HG03097 (cell line): ENCODE results near the gene SCYL1.

Experiments used
- ATAC-seq: cut with Tn5 transposase; IDR thresholded peaks from one replicate; pipeline ENCODE4 v1.9.1; 2021; ENCODE audit not compliant: unreplicated experiment, low FRiP score

The SCYL1 gene

GRCh38 chr11:65492637-65493366, 32.1 kb upstream of the SCYL1 start:
- ATAC-seq = peak; percentile 26

DNA sequence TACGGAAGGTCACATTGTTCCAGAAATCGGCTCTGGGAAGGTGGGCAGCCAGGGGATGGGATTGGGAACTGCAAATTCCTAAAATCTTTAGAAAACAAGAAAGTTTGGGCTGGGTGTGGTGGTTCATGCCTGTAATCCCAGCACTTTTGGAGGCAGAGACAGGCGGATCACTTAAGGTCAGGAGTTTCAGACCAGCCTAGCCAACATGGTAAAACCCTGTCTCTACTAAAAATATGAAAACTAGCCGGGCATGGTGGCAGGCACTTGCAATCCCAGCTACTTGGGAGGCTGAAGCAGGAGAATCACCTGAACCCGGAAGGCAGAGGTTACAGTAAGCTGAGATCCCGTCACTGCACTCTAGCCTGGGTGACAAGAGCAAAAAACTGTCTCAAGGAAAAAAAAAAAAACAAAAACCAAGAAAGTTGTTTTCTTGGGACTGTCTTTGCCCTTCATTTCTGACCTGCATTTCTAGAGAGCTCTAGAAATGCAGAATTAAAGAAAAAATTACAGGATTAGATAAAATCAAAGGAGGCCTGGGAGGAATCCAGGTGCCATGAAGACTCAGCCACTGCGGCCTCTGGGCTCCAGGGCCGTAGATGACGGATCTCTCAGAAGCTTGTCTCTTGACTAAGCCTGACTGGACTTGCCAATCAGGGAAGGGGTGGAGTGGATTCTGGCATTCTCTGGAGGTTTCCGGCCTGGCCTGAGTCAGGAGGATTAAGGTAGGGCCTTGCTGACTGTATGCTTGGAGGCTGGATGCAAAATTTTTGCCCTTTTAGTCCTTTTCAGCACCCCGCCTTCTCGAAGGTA, 31.3 kb upstream of the SCYL1 start:
- ATAC-seq = no peak

- ATAC-seq = peak; percentile 6
Observed at GRCh38 chr11:65496304-65497140, 28.4 kb upstream of the SCYL1 start.

GRCh38 chr11:65497141-65498041, 27.5 kb upstream of the SCYL1 start:
- ATAC-seq = peak; percentile 58

DNA sequence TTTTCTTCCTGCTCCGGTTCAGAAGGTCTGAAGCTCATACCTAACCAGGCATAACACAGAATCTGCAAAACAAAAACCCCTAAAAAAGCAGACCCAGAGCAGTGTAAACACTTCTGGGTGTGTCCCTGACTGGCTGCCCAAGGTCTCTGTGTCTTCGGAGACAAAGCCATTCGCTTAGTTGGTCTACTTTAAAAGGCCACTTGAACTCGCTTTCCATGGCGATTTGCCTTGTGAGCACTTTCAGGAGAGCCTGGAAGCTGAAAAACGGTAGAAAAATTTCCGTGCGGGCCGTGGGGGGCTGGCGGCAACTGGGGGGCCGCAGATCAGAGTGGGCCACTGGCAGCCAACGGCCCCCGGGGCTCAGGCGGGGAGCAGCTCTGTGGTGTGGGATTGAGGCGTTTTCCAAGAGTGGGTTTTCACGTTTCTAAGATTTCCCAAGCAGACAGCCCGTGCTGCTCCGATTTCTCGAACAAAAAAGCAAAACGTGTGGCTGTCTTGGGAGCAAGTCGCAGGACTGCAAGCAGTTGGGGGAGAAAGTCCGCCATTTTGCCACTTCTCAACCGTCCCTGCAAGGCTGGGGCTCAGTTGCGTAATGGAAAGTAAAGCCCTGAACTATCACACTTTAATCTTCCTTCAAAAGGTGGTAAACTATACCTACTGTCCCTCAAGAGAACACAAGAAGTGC, 26.7 kb upstream of the SCYL1 start:
- ATAC-seq = no peak

- ATAC-seq = no peak
Observed at GRCh38 chr11:65498727-65498976, 26.2 kb upstream of the SCYL1 start.

DNA sequence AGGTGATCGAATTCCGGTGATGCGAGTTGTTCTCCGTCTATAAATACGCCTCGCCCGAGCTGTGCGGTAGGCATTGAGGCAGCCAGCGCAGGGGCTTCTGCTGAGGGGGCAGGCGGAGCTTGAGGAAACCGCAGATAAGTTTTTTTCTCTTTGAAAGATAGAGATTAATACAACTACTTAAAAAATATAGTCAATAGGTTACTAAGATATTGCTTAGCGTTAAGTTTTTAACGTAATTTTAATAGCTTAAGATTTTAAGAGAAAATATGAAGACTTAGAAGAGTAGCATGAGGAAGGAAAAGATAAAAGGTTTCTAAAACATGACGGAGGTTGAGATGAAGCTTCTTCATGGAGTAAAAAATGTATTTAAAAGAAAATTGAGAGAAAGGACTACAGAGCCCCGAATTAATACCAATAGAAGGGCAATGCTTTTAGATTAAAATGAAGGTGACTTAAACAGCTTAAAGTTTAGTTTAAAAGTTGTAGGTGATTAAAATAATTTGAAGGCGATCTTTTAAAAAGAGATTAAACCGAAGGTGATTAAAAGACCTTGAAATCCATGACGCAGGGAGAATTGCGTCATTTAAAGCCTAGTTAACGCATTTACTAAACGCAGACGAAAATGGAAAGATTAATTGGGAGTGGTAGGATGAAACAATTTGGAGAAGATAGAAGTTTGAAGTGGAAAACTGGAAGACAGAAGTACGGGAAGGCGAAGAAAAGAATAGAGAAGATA, 25.7 kb upstream of the SCYL1 start, which contains the start of gene MALAT1:
TSS of gene MALAT1 (plus strand) at position 69 of the 736 bp plus-strand sequence.
- no peak for ATAC-seq

DNA sequence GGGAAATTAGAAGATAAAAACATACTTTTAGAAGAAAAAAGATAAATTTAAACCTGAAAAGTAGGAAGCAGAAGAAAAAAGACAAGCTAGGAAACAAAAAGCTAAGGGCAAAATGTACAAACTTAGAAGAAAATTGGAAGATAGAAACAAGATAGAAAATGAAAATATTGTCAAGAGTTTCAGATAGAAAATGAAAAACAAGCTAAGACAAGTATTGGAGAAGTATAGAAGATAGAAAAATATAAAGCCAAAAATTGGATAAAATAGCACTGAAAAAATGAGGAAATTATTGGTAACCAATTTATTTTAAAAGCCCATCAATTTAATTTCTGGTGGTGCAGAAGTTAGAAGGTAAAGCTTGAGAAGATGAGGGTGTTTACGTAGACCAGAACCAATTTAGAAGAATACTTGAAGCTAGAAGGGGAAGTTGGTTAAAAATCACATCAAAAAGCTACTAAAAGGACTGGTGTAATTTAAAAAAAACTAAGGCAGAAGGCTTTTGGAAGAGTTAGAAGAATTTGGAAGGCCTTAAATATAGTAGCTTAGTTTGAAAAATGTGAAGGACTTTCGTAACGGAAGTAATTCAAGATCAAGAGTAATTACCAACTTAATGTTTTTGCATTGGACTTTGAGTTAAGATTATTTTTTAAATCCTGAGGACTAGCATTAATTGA, 25.0 kb upstream of the SCYL1 start:
- ATAC-seq = no peak

DNA sequence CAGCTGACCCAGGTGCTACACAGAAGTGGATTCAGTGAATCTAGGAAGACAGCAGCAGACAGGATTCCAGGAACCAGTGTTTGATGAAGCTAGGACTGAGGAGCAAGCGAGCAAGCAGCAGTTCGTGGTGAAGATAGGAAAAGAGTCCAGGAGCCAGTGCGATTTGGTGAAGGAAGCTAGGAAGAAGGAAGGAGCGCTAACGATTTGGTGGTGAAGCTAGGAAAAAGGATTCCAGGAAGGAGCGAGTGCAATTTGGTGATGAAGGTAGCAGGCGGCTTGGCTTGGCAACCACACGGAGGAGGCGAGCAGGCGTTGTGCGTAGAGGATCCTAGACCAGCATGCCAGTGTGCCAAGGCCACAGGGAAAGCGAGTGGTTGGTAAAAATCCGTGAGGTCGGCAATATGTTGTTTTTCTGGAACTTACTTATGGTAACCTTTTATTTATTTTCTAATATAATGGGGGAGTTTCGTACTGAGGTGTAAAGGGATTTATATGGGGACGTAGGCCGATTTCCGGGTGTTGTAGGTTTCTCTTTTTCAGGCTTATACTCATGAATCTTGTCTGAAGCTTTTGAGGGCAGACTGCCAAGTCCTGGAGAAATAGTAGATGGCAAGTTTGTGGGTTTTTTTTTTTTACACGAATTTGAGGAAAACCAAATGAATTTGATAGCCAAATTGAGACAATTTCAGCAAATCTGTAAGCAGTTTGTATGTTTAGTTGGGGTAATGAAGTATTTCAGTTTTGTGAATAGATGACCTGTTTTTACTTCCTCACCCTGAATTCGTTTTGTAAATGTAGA, 24.3 kb upstream of the SCYL1 start:
- ATAC-seq = no peak

DNA sequence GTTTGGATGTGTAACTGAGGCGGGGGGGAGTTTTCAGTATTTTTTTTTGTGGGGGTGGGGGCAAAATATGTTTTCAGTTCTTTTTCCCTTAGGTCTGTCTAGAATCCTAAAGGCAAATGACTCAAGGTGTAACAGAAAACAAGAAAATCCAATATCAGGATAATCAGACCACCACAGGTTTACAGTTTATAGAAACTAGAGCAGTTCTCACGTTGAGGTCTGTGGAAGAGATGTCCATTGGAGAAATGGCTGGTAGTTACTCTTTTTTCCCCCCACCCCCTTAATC, 23.8 kb upstream of the SCYL1 start:
- ATAC-seq = no peak

- ATAC-seq = no peak
Observed at GRCh38 chr11:65501472-65502273, 23.2 kb upstream of the SCYL1 start.

- ATAC-seq = no peak
Observed at GRCh38 chr11:65502274-65502554, 22.7 kb upstream of the SCYL1 start.

- no peak for ATAC-seq
Observed at GRCh38 chr11:65502555-65503367, 22.1 kb upstream of the SCYL1 start.

DNA sequence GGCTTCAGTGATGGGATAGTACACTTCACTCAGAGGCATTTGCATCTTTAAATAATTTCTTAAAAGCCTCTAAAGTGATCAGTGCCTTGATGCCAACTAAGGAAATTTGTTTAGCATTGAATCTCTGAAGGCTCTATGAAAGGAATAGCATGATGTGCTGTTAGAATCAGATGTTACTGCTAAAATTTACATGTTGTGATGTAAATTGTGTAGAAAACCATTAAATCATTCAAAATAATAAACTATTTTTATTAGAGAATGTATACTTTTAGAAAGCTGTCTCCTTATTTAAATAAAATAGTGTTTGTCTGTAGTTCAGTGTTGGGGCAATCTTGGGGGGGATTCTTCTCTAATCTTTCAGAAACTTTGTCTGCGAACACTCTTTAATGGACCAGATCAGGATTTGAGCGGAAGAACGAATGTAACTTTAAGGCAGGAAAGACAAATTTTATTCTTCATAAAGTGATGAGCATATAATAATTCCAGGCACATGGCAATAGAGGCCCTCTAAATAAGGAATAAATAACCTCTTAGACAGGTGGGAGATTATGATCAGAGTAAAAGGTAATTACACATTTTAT, 21.4 kb upstream of the SCYL1 start:
- ATAC-seq = no peak

DNA sequence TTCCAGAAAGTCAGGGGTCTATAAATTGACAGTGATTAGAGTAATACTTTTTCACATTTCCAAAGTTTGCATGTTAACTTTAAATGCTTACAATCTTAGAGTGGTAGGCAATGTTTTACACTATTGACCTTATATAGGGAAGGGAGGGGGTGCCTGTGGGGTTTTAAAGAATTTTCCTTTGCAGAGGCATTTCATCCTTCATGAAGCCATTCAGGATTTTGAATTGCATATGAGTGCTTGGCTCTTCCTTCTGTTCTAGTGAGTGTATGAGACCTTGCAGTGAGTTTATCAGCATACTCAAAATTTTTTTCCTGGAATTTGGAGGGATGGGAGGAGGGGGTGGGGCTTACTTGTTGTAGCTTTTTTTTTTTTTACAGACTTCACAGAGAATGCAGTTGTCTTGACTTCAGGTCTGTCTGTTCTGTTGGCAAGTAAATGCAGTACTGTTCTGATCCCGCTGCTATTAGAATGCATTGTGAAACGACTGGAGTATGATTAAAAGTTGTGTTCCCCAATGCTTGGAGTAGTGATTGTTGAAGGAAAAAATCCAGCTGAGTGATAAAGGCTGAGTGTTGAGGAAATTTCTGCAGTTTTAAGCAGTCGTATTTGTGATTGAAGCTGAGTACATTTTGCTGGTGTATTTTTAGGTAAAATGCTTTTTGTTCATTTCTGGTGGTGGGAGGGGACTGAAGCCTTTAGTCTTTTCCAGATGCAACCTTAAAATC, 20.8 kb upstream of the SCYL1 start:
- no peak for ATAC-seq
